Activated CD4-positive, CD25-positive, alpha-beta regulatory T cell treated with anti-CD3 and anti-CD28 coated beads, Interleukin-2, amount 50 U/mL, for 72 hours (primary cell): ENCODE results near the gene PLB1.
"Not testable (repeated sequence)": the region's sequence is repeated elsewhere in the genome, so short reads cannot be mapped to it uniquely, and the experiment has no call there.

Experiments used
- DNase-seq: peaks from one replicate; pipeline ENCODE4 v3.0.0; 2021

The PLB1 gene

DNA sequence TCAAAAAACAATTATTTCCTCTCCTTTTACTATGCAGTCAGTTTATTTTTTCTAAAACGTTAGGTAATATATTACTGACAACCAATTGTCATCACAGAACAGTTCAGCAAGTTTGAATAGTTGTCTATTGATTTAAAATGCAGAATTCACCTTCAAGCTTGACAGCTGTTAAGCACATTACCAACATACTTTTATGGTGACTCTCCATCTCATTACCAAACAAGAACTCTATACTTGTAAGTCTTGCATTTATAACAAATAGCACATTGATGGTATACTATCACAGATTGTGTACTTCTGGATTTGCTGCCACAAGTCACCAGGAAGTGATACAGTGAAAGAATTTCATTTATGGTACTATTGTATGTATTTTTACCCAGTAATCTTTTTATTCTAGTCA is 156.4 kb downstream of the PLB1 start:
- no peak for DNase-seq

DNA sequence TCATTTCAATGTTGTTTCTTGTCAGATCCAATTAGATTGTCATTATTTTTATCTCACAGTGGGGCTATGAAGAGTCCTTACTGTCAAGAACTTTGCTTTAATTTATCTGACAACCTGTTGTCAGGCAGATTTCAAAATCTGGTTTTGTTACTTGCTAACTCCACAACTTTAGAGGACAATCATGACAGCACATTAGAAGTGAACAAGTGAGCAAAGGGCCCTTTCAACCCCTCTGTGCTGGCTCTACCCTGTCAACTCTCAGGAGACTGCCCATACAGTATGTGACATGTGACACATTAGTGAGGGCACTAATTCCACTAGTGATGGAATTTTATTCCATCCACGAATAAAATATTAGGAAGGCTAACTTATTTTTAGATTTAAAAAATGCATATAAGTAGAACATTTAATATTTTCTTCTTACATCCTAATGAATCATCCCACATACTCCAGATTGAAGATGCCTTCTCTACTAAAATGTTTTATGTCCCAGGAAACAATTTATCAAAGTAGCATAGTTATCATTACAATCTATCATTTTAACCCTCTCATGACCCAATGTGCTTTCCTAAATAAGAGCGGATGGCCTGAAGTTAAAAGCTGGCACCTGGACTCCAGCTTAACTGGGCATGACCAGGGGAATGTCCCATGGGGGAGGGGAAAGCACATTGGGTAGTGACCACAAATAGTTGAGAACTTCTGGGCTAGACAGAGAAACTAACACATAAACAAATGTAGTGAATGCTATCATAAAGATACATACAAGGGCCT is 158.2 kb downstream of the PLB1 start:
- no peak for DNase-seq

DNA sequence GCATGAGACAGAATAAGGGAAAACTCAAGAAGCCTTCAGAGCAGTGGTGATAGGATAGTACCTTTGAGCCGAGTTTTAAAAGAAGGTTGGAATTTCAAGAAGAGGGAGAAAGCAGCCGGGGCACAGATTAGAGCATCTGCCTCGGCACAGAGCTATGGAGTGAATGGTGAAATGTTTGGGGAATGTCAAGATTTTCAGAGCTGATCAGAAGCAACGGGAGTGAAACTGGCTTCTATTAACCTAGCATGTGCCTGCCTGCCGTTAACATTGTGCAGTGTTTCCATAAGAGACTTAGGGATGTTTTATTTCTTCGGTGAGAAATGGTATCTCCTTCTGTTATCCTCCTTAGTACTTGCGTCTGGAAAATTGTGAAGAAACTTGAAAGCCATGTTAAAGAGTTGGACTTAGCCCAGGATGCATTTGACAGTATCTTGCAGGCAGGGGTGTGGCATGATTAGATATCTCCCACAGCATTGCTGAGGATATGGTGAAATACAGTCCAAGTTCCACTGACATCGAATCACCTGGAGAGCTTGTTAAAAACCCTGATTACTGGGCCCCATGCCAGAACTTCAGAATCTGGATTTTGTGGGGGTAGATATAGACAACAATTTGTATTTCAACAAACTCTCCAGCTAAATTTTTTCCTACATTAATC is 158.9 kb downstream of the PLB1 start:
- no peak for DNase-seq

DNA sequence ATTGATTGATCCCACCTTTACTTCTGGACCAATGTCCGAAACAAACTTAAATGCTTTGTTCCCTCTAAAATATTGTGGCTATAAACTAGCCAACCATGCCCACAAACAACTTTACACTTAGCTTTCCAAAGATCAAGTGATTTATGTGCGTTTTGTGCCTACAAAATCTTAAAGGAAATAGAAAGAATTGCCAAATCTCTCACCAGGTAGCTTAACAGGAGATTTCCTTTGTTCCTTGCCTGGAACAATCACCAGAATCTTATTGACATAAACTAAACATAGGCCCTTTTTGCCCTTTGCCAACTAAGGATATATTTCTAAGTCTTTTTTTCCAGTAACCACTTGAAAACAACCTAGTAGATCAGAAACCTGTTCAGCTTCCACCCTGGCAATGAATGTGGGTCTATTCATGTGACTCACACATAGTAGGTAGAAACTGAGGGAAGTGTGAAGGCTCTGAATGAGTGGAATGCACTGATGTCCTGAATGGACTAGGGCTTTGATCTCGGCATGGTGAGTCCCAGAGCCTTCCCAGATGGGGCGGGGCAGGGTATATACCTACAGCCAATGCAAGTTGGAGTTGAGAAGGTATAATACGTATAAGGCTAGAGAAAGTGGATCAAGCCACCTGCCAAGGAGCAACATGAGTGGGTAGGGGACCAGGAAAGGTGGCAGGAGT is 161.2 kb downstream of the PLB1 start:
- no peak for DNase-seq

DNA sequence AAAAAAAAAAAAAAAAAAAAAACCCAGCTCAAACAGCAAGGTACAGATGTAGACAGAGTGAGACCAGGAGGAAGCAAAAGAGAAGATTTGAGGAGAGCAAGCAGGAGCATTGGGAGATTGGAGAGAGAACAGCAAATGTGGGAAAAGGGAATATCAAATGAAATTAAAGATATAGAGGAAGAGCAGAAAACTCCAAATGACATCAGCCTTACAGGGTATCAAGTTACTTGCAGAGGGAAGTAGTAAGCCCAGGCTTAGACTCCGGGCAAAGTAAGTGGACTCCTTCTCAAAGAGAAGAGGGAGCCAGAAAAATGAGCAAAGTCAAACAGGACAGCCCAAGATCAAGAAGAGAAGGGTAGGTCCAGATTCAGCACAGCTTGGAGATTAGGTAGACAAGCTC is 162.5 kb downstream of the PLB1 start:
- DNase-seq, result no peak

DNA sequence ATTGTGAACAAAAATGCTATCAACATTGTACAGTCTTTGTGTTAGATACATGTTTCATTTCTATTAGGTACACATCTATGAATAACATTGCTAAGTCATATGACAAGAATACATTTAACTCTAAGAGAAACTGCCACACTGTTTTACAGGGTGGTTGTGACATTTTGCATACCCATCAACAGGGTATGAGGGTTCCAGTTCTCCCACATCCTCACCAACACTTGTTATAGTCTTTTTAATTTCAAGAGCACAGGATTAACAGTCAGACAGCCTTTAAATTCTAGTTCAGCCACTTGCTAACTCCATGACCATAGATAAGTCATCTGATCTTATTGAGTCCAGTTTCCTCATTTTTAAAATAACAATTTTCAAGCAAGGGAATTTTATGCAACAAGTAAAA is 163.3 kb downstream of the PLB1 start:
- DNase-seq, result no peak

DNA sequence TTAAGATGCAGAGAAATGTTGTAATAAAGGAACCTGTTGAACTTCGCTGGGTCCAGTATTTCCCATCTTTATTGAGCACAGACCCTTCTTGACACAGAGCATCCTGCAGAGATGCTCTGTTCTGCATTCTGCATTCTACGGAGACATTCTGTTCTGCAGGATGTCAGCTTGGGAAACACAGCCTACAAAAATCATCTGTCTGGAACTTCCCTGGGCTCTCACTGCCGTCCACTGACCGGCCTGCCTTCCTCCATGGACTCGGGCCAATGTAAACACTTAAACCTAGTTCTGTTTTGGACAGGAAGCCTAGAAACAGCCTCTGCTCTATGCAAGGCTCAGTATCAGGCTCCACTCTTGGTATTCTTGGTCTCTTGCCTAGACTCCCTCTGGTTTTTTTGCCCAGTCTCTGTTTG is 165.7 kb downstream of the PLB1 start:
- no peak for DNase-seq

DNA sequence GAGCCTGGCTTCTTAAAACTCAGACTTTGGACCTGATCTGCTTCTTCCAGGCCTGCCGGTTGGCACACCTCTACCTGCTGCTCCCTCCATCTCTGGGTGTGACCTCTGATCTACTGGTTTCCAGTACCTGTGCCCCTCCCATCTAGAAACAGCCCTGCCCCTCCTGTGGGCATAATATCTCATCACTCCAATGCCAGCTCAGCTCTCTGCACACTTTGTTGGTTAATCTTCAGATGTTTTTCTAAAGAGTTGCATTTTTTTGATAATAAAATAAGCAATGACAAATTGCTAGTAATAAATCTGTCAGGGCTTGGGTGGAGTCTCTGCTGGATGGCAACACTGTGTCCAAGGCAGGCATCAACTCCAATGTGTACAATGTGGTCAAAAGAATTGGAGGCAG is 166.2 kb downstream of the PLB1 start:
- no peak for DNase-seq

DNA sequence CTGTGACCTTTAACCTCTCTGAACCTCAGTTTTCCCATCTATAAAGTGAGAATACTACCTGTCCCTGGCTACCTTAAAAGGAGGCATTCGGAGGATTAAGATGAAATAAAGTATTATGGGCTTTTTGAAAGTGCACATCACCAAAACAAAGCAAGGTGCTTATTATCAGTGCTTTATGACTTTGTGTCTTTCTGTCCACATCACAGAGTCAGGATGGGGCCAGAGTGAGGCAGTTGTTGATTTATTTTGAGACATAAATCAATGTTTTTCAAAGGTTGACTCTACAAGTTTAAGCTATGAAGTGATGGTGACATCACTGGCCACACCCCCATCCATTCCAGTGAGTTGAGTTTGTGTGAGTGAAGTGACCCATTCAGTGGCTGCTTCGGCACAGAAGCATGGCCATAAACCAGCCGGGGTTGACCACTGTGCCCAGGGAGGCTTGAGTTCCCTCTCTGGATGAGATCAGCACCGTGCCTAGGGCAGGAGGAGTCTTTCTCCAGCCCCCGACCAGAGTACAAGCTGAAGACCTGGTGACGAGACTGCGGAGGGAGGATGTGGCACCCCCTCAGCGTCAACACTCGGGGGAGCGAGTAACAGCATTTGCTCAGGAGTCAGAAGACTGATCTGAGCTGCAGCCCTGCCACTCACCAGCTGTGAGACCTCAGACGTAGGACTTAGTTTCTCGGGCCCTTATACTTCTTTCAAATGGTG is 166.8 kb downstream of the PLB1 start:
- DNase-seq, result no peak

DNA sequence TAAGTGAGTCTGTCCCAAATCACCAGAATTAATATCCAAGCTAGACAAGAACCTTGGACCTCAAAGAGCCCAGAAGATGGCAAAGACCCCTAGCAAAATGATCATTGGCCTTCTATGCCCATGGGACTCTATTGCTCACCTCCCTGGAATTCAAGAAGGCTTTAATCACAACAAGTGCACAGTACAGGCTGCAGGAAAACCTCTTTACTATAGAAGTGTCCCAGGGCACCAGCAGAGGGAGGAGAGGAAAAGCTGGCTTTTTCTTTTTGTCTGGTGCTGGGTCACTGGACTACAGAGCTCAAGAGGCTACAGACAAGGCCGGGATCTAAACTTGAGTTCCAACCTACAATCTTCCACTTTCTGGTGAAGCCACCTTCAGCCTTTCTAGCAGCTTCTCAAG is 167.5 kb downstream of the PLB1 start:
- DNase-seq, result no peak

DNA sequence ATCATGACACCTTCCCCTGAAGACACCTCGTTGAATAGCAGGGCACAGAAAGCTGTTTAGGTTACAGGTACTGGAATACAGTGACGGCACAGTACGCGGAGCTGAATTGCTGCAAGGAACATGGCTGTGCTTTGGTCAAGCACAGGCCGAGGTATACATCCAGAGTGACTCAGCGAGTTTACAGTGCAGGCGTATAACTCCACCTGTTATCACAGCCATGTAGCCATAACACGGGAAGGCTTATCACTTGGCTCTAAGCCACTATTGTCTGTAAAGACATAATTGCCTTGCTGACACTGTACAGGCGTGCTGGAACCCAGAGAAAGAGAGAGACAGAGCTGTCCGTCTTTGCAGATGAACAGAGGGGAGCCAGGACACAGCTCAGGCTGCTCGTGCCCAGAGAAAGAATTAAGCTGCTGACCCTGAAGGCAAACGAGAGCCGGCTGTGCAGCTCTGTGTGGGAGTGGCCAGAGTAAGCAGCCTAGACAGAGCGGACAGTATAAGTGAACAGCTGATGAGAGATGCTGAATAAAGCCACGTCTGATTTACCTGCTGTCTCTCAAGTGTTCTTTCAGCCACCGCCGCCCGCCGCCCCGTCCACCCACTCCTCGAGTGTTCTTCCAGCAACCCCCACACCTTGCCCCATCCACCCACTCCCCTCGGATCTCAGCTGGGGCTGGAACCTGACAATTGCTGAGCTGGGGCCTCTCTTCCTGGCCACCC is 168.4 kb downstream of the PLB1 start:
- no peak for DNase-seq

DNA sequence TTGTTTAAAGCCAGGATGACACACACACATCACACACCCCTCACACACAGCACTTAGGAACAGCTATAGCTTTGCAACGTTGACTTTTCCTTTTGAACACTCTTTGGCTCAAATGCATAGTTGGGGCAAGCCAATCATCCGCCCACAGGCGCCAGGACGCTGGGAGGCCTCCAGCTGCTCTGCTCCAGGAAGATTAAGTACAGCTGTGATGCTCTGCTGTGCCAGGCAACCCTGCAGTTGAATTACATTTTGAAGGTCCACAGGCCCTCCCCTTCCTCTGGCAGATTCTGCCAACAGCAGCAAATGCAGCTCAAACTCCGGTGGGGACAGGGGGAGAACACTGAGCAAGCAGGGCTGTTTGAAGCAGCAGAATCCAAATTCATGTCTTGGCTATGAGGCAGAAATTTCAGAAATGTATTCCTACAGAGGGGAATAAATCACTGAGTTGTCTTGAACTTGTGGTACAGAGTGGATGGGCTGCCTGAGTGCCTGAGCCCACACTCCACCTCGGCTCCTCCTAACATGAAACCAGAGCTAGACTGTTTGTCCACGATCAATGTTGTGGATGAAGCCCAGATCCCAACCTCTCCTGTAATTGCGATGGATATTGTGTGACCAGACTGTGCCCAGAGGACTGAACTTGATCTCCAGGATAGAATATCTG is 169.3 kb downstream of the PLB1 start:
- no peak for DNase-seq

DNA sequence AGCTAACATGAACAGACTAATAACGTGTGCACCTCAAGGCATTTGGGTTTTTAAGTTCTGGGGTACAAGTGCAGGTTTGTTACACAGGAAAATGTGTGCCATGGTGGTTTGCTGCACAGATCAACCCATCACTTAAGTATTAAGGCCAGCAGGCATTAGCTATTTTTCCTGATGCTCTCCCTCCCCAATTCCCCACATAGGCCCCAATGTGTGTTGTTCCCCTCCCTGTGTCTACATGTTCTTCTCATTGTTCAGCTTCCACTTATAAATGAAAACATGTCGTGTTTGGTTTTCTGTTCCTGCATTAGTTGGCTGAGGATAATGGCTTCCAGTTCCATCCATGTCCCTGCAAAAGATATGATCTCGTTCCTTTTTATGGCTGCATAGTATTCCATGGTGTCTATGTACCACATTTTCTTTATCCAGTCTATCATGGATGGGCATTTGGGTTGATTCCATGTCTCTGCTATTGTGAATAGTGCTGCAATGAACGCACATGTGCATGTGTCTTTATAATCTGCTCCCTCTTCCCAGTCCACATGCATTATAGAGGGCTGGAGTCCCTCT is 170.0 kb downstream of the PLB1 start:
- DNase-seq, result not testable (repeated sequence)

DNA sequence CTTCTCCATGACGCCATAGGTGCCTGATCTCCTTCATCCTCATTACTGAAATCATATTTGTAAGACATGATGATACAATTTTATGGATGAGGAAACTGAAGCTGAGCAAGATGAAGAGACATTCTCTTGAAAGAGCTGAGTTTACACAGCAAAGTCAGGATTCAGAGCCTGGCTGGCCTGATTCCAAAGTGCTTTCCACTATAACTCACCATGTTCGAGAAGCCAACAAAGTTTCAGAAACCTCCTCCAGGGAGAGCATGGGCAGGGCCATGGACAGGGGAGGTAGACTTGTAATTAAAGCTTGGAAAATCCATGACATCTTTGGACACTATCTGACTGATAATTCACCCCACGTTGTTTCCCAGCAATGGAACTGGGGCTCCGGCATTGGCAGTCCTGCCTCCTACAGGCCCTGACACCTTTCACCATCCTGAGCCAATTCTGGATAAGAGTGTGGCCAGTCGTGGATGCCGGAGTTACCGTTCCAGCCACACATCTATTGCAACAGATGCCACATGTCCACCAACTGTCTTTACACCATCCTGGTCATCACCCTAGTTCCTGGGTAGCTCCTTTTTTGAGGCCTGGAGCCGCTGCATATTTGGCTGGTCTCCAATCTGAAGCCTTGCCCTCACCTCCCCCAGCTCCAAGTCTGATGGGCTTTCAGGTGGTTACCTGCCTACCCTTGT is 170.8 kb downstream of the PLB1 start:
- no peak for DNase-seq

DNA sequence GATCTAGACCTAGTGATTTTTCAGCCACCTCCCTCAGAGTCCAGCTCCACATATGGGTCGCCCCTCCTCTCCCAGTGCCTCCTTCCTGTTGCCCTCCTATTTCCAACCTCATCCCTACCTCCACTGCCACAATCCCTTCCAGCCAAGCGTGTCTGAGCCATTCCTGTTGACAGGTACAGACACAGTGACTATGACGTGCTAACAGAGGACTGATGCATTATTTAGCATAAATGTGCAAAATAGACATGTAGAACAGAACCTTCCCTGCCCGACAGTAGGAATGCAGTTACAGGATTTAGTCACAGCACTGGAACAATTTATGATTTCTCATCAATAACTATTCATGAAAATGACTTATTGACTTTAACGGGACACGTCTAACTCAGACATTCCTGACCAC is 171.4 kb downstream of the PLB1 start:
- DNase-seq, result no peak

DNA sequence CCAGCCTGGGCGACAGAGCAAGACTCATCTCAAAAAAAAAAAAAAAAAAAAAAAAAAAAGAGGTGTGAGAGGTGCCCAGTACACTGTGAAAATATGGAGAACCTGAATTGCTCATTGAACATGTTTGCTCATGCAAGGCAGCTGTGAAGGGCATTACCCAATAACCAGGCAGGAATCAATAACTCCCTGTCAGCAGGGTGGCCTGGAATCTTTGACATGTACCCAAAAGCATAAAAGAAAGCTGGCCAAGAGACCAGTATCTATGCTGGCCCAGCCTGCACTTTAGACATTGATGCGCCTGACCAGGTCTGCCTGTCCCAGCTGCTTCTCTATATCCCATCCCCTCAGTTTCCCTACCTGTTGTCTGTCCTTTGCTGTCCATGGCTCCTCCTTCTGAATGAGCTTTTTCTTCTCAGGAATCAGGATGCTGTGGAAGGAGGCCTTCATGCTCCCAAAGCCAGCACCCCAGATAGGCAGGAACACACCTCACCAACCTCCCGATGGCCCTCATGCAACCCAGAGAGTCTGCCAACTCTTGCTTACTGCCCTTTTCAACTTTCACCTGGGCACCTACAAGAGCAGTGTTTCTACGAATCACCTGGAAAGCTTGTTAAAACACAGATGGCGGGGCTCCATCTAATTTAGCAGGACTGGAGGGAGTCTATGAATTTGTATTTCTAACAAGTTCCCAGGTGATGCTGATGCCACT is 172.4 kb downstream of the PLB1 start:
- no peak for DNase-seq

DNA sequence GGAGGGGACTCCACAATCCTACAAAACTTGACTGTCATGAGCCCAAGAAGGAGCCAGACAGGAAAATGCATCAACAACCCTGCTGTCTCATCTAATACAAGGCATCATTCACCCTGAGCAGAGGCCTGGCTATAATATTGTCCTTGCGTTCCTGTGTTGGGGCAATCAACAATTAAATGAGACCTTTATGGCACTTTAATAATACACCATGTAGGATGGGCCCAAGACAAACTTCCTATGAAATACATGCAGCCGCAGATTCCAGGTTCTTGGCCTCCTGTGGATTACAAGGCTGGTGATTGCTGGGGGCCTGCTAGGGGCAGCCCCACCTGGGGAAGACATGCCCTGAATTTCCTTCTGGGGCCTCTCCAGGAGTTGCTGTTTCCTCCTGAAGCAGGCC is 173.0 kb downstream of the PLB1 start:
- no peak for DNase-seq

DNA sequence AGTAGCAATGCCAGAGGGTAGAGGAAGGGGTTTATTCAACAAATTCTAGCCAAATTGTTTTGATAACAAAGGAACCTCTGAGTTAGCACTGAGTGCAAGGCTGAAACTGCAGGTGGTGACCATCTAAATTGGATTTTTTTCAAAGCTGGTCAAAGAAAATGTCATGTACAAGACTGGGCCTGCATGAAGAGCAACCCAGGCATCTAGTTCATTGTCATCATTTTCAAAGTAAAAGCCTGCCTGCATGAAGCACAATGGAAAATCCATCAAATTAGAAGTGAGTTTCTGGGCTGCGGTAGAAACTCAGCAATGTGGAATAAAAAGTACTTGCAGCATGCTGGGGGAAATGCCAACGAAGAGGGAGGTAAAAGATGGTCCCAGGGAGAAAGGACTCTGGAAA is 175.0 kb downstream of the PLB1 start:
- DNase-seq, result no peak

DNA sequence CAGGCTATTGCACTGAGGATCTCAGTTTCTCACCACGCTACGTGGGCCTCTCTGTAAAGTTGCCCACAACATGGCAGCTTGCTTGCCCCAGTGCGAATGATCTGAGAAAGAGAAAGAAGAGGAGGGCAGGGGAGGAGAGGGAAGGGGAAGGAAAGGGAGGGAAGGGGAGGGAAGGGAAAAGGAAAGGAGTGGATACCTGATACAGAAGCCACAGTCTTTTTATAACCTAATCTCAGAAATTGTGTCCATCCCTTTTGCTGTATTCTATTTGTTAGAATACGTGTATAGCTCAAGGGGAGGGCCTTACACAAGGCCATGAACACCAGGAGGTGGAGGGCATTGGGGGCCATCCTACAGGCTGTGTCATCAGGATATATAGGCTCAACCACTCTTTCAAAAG is 177.5 kb downstream of the PLB1 start:
- no peak for DNase-seq

DNA sequence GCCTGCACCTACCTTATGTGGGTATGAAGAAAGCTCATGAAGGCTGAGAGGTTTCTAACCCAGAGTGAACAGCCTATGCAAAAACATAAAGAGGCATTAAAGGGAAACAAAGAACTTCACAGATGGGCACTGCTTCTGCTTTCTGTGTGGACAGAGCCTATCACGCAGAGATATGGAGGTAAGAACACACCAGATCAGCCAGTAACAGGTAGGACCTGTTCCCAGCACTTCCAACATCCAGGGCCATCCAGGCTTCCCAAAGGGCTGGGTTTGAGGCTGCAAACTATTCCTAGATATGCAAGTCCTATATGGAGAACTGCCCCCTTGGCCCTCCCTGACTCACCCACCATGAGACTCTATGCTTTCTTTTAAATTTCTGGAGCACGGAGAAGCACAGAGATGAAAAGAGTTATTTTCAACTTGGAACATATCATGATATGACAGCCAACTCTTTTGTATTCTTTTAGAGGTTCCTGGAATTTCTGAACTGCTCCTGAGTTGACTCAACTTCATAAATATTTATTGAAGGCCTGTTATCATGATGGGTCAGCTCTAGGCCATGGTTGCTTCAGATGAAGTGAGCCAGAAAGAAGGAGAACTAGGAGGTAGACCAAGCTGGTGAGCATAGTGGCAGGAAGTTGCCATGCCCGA is 178.3 kb downstream of the PLB1 start:
- no peak for DNase-seq
